GM12872 (cell line): ENCODE data around the gene PLA1A.

Experiments used
- CTCF ChIP-seq: IDR thresholded peaks from 3 replicates; pipeline ENCODE4 v1.5.1; 2011; ENCODE audit warnings: low read depth, mild to moderate bottlenecking, low read length, moderate library complexity; ENCODE audit not compliant: insufficient read depth

Gene PLA1A

GRCh38 chr3:119592861-119593260 lies 4.8 kb upstream of the PLA1A start:
- no peak for TF ChIP-seq CTCF

GRCh38 chr3:119594066-119594465 lies 3.6 kb upstream of the PLA1A start:
- no peak for TF ChIP-seq CTCF

- no peak for TF ChIP-seq CTCF
Observed at GRCh38 chr3:119595639-119596334, 1.9 kb upstream of the PLA1A start.

GRCh38 chr3:119596398-119596797 lies 1.3 kb upstream of the PLA1A start:
- TF ChIP-seq CTCF, result no peak

- no peak for TF ChIP-seq CTCF
Observed at GRCh38 chr3:119598410-119599098, 869 bp downstream of the PLA1A start.

GRCh38 chr3:119599558-119600174 lies 2.0 kb downstream of the PLA1A start:
- no peak for TF ChIP-seq CTCF

GRCh38 chr3:119600732-119601131 lies 3.0 kb downstream of the PLA1A start:
- peak; percentile 98 for TF ChIP-seq CTCF
